ENCODE results near the gene OSBPL8.

DNA sequence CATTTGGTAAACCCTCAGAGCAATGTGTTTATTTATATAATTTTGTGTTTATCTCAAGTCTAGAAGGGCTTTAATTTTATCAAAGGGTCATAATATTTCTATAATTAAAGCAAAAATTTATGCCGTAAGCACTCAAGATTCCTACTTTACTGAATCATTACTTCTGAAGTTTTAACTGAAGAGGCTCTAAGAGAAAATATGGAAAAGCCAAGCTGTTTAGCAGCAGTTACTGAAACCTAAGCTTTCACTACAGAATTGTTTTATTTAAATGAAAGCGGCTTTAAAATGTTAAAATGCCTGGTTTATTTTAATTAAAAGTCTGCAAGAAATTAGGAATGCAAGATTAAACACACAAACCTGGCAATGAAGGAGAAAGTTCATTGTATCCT lies 137.4 kb downstream of the OSBPL8 start:
- TF ChIP-seq ETS1 (IDR thresholded peaks at IDR 0.05) = no peak
- TF ChIP-seq, protein P1, sequence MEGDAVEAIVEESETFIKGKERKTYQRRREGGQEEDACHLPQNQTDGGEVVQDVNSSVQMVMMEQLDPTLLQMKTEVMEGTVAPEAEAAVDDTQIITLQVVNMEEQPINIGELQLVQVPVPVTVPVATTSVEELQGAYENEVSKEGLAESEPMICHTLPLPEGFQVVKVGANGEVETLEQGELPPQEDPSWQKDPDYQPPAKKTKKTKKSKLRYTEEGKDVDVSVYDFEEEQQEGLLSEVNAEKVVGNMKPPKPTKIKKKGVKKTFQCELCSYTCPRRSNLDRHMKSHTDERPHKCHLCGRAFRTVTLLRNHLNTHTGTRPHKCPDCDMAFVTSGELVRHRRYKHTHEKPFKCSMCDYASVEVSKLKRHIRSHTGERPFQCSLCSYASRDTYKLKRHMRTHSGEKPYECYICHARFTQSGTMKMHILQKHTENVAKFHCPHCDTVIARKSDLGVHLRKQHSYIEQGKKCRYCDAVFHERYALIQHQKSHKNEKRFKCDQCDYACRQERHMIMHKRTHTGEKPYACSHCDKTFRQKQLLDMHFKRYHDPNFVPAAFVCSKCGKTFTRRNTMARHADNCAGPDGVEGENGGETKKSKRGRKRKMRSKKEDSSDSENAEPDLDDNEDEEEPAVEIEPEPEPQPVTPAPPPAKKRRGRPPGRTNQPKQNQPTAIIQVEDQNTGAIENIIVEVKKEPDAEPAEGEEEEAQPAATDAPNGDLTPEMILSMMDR (conservative IDR thresholded peaks at IDR 0.05; ENCODE audit: low read depth in 2 of 2) = no peak

Data from GM23338 (cell line).